Measurements from ENCODE around the gene RALA. TPM values are rescaled to one million over a fixed set of nuclear protein-coding genes. Genes with fewer than 3 reads are reported as not detected.

The RALA gene
- total and polyA plus RNA-seq, 2 donors from 2014 or later: 21.5 to 25.1 TPM

DNA sequence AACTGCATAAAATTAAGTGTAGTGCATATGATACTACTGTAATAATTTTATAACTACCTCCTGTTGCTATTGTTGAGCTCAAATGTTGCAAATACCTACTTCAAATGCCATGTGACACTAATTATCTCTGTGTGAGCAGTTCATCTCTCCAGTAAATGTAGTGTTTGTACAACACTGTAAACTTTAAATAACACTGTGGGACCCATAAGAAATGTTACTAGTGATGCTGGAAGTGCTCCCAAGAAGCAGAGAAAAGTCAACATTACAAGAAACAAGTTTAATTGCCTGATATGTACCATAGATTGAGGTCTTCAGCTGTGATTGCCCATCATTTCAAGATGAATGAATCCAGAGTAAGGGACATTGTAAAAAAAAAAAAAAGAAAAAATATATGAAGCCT, 39.9 kb downstream of the RALA start:
- H3K4me3 ChIP-seq (ENCODE audit: low read length in 3 of 3): no peak overlapping the region
- TF ChIP-seq, protein P1, sequence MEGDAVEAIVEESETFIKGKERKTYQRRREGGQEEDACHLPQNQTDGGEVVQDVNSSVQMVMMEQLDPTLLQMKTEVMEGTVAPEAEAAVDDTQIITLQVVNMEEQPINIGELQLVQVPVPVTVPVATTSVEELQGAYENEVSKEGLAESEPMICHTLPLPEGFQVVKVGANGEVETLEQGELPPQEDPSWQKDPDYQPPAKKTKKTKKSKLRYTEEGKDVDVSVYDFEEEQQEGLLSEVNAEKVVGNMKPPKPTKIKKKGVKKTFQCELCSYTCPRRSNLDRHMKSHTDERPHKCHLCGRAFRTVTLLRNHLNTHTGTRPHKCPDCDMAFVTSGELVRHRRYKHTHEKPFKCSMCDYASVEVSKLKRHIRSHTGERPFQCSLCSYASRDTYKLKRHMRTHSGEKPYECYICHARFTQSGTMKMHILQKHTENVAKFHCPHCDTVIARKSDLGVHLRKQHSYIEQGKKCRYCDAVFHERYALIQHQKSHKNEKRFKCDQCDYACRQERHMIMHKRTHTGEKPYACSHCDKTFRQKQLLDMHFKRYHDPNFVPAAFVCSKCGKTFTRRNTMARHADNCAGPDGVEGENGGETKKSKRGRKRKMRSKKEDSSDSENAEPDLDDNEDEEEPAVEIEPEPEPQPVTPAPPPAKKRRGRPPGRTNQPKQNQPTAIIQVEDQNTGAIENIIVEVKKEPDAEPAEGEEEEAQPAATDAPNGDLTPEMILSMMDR (IDR thresholded peaks at IDR 0.05; ENCODE audit: borderline replicate concordance, extremely low read depth, insufficient read depth): no peak
- no peak for FAIRE-seq
- DNase-seq: no peak
- H3K4me1 ChIP-seq (ENCODE audit: control insufficient read depth in 2 of 3, insufficient read depth in 2 of 3, low read depth in 1 of 3, low read length in 3 of 3): no peaks in the 10 kb centered on the region
- H3K36me3 ChIP-seq (ENCODE audit: control insufficient read depth in 2 of 3, insufficient read depth in 3 of 3, low read length in 3 of 3): no peaks in the 10 kb centered on the region
- H3K27ac ChIP-seq (ENCODE audit: low read depth in 2 of 2, low read length in 2 of 2): no peak overlapping the region
- no peaks in the 10 kb centered on the region for H3K9me3 ChIP-seq (ENCODE audit: control insufficient read depth in 2 of 3, insufficient read depth in 1 of 3, low read length in 3 of 3)
- no peaks in the 10 kb centered on the region for H3K27me3 ChIP-seq (ENCODE audit: control insufficient read depth, insufficient read depth, low read length)
- intact Hi-C loops (cut with DNase I): no loop called here
- H3K9ac ChIP-seq (ENCODE audit: low read length in 3 of 3): no peak overlapping the region

GRCh38 chr7:39664057-39664456, 40.7 kb downstream of the RALA start:
- Histone ChIP-seq H3K36me3 (ENCODE audit: control insufficient read depth in 2 of 3, insufficient read depth in 3 of 3, low read length in 3 of 3) (no peaks in the 10 kb centered on the region), H3K9me3 (ENCODE audit: control insufficient read depth in 2 of 3, insufficient read depth in 1 of 3, low read length in 3 of 3) (no peaks in the 10 kb centered on the region), H3K9ac (ENCODE audit: low read length in 3 of 3) (no peak overlapping the region), H3K4me1 (ENCODE audit: control insufficient read depth in 2 of 3, insufficient read depth in 2 of 3, low read depth in 1 of 3, low read length in 3 of 3) (no peaks in the 10 kb centered on the region), H3K4me3 (ENCODE audit: low read length in 3 of 3) (no peak overlapping the region), H3K27ac (ENCODE audit: low read depth in 2 of 2, low read length in 2 of 2) (no peak overlapping the region), H3K27me3 (ENCODE audit: control insufficient read depth, insufficient read depth, low read length) (no peaks in the 10 kb centered on the region)
- TF ChIP-seq, protein P1 (IDR thresholded peaks at IDR 0.05; ENCODE audit: borderline replicate concordance, extremely low read depth, insufficient read depth): no peak
- intact Hi-C loops (cut with DNase I): no loop called here
- no peak for FAIRE-seq
- DNase-seq: no peak

GRCh38 chr7:39664585-39664984, 41.2 kb downstream of the RALA start:
- Histone ChIP-seq H3K36me3 (ENCODE audit: control insufficient read depth in 2 of 3, insufficient read depth in 3 of 3, low read length in 3 of 3) (no peaks in the 10 kb centered on the region), H3K4me1 (ENCODE audit: control insufficient read depth in 2 of 3, insufficient read depth in 2 of 3, low read depth in 1 of 3, low read length in 3 of 3) (no peaks in the 10 kb centered on the region), H3K27me3 (ENCODE audit: control insufficient read depth, insufficient read depth, low read length) (no peaks in the 10 kb centered on the region), H3K9me3 (ENCODE audit: control insufficient read depth in 2 of 3, insufficient read depth in 1 of 3, low read length in 3 of 3) (no peaks in the 10 kb centered on the region), H3K4me3 (ENCODE audit: low read length in 3 of 3) (no peak overlapping the region), H3K9ac (ENCODE audit: low read length in 3 of 3) (no peak overlapping the region), H3K27ac (ENCODE audit: low read depth in 2 of 2, low read length in 2 of 2) (no peak overlapping the region)
- DNase-seq: no peak
- TF ChIP-seq, protein P1 (IDR thresholded peaks at IDR 0.05; ENCODE audit: borderline replicate concordance, extremely low read depth, insufficient read depth): no peak
- FAIRE-seq: no peak
- intact Hi-C loops (cut with DNase I): no loop called here

DNA sequence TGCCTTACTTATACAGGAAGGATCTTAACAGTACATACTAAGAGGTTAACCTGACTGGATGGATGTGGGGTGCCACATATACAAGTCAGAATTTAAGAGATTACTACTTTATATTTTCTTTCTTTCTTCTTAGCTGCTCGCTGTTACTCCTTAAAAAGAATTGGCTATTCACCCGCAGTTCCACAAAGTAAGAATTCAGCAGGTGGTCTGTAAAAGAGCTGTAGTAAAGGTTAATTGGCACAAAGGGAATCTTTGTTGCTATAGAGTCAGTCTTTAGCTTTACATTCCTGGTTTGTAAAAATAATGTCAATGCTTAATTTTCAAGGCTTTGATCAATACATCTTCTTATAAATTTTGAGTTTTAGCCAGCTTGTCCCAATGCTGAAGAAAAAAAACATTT, 43.2 kb downstream of the RALA start:
- DNase-seq: no peak
- no peaks in the 10 kb centered on the region for H3K27me3 ChIP-seq (ENCODE audit: control insufficient read depth, insufficient read depth, low read length)
- H3K9me3 ChIP-seq (ENCODE audit: control insufficient read depth in 2 of 3, insufficient read depth in 1 of 3, low read length in 3 of 3): no peaks in the 10 kb centered on the region
- H3K4me3 ChIP-seq (ENCODE audit: low read length in 3 of 3): no peak overlapping the region
- FAIRE-seq: no peak
- no peak overlapping the region for H3K27ac ChIP-seq (ENCODE audit: low read depth in 2 of 2, low read length in 2 of 2)
- intact Hi-C loops (cut with DNase I): no loop called here
- H3K4me1 ChIP-seq (ENCODE audit: control insufficient read depth in 2 of 3, insufficient read depth in 2 of 3, low read depth in 1 of 3, low read length in 3 of 3): no peaks in the 10 kb centered on the region
- no peaks in the 10 kb centered on the region for H3K36me3 ChIP-seq (ENCODE audit: control insufficient read depth in 2 of 3, insufficient read depth in 3 of 3, low read length in 3 of 3)
- TF ChIP-seq, protein P1 (IDR thresholded peaks at IDR 0.05; ENCODE audit: borderline replicate concordance, extremely low read depth, insufficient read depth): no peak
- H3K9ac ChIP-seq (ENCODE audit: low read length in 3 of 3): no peak overlapping the region
